ENCODE measurements around the gene GJA5.
"Not testable (repeated sequence)": the region's sequence is repeated elsewhere in the genome, so short reads cannot be mapped to it uniquely, and the experiment has no call there.

GJA5 gene

DNA sequence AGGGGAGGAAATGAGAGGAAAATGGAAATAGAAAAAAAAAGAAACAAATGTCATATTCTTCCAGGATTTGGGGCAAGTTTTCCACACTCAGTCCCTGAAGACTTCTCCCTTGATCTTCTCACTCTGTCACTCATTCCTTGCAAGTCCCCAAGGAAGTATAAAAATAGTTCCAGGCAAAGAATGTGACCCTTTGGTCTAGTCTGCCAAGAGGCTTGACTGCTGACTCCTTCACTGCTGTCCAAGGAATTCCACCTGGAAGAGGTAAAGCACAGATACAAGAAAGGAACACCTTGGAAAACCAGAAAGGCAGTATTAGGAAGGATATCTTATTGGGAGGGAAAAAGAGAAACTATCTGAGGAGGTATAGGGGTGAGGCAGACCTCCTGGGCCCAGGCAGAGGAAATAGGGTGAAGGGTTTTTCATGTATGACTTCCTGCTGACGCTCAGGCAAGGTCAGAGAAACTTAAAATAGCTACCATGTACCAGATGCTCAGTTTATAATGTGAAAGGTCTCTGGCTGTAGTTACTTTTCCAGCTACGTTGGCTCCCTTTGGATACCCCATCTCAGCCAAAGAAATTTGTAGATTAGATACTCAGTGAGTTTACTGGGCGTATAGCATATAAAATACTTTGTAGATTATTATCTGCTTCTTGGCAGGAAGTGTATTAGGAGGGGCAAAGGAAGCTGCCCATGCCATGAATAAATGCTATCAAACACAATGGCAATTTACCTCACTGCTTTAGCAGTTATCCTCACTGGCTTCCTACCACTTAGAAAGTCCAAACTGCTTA lies 2.0 kb upstream of the GJA5 start:
- DNase-seq, result no peak

- DNase-seq, result no peak
Measured at GRCh38 chr1:147758379-147759100, 1.9 kb downstream of the GJA5 start.

DNA sequence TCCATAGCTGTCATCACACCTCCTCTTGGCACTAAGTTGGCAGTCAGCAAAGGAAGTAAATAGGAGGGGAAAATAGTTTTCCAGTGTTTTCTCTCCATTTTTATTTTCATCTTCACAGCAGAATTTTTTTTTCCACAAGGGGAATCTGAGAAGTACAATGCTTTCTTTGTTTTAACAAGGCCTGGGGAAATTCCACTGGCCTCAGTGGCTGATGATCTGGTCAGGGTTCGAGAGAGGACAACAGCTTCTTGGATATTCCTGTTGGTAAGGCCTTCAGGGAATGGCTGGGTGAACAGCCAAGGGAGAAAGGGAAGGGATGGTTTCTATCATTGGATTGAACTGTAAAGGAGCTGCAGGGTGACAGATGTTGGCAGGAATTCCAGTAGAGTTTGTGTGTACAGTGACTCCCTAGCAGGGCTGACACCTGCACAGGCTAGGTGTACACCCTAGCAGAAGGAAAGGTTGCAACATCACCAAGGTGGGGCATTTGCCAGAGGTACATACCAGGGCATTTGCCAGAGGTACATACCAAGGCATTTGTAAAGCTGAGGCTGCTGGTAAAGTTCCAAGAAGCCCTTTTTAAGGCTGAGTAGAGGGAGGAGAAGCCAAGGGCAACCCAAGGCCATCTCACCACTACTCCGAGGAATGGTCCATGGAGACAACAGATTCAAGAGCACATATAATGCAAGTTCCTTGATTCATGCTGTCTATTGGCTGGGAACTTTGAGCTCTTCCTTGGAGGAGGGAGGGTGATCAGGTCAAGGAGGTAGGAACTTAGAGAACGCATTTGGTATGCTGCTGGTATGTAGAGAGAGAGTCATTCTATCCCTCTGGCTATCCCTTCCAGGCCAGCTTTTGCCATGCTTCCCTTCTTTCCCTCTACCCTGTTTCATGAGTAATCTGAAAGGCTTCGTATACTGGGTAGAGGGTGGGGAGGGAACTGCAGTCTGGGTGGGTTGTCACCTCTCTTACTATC lies 3.1 kb downstream of the GJA5 start:
- DNase-seq, result no peak

DNA sequence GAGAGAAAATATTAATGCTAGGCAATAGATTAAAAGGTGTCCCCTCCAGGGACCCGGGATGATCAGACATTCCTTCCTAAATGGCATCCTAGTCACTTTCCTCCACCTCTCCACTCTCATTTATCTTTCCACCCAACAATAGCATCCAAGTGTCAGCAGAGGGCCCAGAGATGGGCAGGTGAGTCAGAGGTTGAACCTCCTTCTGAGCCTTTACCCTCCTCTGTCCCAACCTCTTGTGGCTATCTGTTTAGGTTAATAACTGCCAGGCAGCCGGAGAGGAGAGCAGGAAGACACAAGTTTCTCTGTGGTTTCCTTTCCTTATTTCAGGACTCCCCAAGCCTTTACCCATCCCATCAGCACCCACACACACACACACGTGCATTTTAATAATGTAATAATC lies 4.1 kb downstream of the GJA5 start:
- DNase-seq, result no peak

GRCh38 chr1:147754661-147755060 lies 5.7 kb downstream of the GJA5 start:
- no peak for DNase-seq

- DNase-seq, result no peak
Measured at GRCh38 chr1:147753081-147753480, 7.3 kb downstream of the GJA5 start.

GRCh38 chr1:147752511-147752910 lies 7.9 kb downstream of the GJA5 start:
- DNase-seq, result peak; percentile 71

GRCh38 chr1:147751346-147751745 lies 9.1 kb downstream of the GJA5 start:
- DNase-seq, result no peak

DNA sequence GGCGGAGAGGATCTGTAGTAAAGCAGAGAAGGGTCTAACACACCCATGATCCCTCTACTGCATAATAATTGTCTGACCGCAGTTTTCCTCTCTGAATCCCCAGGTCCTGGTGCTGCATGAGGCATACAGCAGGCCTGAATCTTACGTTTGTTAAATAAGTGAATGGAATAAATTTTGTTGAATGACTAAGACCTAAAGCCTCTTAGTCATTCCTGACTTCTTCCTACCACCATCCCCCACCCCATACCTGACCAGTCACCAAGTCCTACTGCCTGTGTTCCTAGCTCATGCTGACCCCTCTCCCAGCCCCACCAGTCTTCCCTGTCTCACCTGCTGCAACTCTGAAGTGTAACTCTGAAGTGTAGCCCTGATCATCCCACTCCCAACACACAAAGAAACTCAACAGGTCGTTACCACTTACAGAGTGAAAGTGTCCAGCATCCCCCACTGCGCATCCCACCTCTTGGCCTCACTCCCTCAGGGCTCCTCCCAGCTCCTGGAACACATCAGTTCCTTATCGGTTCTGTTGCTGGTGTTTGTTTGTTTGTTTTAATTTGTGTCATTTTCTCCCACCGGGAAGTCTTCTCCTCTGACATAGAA lies 9.7 kb downstream of the GJA5 start:
- DNase-seq, result no peak

DNA sequence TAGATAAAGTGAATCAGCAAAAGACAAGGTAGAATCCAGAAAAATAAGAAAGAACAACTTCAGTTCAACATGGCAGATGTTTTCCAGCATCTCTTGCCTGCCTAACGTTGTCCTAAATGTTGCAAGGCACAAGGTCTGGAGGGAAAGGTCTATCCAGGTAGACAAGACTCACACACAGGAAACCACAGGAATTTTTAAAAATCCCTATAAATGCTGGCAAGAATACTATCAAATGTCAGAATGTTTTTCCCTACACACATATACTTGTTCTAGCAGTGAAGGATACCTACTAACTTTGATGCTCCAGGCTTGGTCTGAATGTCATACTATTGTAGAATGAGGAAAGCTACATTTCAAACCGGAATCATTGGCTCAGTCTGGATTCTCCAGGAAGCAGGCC lies 10.6 kb downstream of the GJA5 start:
- DNase-seq, result no peak

DNA sequence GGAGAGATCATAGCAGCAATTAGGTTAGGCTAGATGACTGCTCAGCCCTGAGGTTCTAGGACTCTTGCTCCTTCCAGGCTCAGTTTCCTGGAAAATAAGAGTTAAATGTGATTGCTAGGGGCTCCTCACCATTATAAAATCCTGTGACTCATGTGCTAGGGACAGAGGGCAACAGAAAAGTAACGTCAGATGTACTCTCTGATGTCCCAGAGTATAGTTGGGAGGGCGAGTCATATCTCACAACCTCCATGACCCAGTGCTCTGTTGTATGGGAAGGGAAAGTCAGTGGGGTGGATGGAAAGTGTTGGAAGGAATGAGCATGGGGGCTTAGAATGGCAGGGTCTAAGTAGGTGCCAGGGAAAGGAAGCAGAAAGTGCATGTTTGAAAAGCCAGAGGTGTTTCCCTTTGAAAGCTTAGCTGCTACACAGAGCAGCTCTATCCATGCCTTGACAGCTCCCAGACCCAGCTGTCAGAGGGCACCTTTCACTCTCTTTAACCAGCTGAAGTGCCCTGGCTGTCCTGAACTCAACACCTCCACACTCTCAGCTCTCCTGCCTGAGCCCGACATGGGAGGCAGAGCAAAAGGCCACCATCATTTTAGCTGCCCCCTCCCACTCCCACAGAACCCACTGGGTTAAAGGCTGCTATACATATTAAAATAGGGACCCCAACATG lies 11.6 kb downstream of the GJA5 start:
- DNase-seq, result no peak

DNA sequence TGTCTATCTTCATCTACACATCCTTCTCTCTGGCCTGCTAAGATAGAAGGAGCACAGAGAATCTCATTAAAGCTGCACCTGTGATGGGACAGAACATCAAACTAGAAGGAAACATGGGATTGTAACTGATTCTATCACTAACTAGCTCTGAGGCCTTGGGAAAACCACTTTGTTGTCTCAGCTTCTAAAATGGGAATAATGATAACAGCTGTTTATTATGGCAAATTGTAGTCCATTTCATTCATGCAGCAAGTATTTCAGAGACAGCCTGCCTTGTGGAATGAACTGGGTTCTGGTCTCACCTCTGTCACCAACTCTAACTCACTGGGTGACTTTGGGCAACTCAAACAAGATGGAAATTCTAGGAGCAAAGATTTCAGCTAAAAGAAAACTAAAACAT lies 12.4 kb downstream of the GJA5 start:
- no peak for DNase-seq

DNA sequence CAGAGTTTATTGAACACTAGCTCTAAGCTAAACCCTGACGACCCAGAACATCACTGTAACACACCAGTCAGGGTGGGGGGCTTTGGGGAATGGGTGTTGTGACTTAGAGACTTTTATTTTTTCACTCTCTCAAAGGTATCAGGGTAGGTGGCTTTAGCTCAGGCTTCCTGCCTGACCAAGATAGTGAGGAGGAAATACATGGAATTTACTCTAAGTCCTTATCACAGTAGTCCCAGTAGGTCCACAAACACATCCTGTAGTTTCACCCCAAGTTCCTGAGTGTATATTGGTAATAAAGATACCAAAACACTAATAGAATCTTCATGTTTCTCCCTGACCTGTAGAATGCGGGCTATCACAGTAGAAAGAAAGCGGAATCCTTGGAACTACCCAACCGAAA lies 15.1 kb downstream of the GJA5 start:
- no peak for DNase-seq

DNA sequence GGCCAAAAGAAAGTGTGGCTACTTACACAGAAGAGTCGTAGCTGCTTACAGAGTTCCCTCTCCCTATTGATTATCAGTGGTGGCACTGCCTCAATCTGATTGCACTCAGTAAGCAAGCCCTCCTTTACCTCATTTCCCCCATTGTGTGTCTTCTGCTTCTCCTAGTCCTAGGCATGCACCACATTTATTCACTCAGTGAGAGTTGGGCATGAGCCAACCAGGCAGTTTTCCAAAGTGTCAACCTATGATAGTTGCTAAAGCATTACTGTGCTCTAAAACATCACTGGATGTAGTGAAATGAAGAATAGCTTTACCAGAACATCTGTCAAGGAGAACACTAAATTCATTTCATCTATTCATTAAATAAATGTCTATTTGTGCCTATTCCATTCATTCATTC lies 19.3 kb downstream of the GJA5 start:
- no peak for DNase-seq

DNA sequence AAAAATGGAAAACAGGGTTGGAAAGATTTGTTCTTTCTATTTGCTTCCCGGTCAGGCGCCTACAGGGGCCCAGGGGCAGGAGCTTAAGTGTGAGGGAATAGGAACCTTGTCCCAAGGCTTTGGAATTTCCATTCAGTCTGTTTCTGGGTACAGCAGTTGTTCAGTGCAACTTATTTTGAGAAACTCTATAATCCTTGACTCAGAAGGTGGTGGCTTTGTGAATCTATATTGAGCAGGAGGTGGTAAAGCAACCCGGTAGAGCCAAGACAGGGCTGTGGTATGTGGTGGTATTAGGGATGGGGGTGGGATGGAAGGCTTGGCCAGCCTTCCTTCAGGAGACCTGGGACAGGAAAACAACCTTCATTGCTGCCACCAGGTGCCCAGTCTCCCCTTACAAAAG lies 20.0 kb downstream of the GJA5 start:
- DNase-seq, result no peak

- DNase-seq, result no peak
Measured at GRCh38 chr1:147738739-147739476, 21.5 kb downstream of the GJA5 start.

DNA sequence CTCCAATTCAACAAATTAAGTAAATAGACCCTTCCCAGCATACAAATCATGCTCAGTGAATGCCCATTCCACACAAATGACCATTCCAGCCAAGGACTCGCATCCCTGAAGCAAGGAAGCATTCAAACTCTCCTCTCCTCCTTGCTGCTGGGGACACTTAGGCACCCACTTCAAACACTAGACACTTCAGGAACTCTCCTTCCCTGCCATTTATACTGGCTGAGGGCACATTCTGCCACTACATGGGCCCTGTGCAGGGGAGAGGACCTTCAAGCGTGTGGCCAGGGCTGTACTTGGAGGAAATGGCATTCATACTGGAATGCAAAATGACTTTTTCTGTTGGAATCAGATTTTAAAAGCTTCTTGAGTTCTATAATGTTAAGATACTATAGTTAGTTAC lies 22.3 kb downstream of the GJA5 start:
- DNase-seq, result no peak

DNA sequence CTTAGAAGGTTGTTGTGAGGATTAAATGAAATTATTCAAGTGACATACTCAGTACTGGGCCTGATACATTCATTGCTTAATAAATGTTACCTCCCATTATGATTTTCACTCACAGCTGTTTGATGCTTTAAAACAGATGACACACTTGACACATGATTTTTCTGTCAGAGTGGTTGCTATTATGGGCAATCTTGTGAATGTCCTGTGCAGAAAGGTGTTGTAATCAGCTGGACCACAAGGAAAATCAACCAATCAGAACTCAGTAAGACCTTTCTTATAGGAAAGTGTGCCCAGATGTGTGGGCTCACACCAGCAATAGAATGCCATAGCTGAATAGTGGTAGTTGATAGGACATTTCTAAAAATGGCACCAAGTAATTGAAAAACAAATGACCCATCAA lies 23.5 kb downstream of the GJA5 start:
- no peak for DNase-seq

GRCh38 chr1:147735423-147735822 lies 25.0 kb downstream of the GJA5 start:
- no peak for DNase-seq

DNA sequence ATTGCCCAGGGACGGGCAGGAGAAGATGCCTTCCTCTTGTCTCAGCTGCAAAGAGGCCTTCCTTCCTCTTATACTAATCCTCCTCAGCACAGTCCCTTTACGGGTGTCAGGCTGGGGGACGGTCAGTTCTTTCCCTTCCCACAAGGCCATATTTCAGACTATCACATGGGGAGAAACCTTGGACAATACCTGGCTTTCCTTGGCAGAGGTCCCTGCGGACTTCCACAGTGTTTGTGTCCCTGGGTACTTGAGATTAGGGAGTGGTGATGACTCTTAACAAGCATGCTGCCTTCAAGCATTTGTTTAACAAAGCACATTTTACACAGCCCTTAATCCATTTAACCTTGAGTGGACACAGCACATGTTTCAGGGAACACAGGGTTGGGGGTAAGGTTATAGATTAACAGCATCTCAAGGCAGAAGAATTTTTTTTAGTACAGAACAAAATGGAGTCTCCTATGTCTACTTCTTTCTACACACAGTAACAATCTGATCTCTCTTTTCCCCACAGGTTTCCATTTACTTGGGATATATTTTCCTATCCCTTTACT lies 26.0 kb downstream of the GJA5 start:
- not testable (repeated sequence) for DNase-seq

- DNase-seq, result no peak
Measured at GRCh38 chr1:147729315-147729714, 31.1 kb downstream of the GJA5 start.

Measured in eye (tissue), 1 donor.